HuH-7 (cell line): Measurements from ENCODE around the gene CCDC78.

Source experiments
- DNase-seq: peaks from one replicate; pipeline ENCODE4 v3.0.0; 2011; ENCODE audit warnings: low spot score

Gene CCDC78

DNA sequence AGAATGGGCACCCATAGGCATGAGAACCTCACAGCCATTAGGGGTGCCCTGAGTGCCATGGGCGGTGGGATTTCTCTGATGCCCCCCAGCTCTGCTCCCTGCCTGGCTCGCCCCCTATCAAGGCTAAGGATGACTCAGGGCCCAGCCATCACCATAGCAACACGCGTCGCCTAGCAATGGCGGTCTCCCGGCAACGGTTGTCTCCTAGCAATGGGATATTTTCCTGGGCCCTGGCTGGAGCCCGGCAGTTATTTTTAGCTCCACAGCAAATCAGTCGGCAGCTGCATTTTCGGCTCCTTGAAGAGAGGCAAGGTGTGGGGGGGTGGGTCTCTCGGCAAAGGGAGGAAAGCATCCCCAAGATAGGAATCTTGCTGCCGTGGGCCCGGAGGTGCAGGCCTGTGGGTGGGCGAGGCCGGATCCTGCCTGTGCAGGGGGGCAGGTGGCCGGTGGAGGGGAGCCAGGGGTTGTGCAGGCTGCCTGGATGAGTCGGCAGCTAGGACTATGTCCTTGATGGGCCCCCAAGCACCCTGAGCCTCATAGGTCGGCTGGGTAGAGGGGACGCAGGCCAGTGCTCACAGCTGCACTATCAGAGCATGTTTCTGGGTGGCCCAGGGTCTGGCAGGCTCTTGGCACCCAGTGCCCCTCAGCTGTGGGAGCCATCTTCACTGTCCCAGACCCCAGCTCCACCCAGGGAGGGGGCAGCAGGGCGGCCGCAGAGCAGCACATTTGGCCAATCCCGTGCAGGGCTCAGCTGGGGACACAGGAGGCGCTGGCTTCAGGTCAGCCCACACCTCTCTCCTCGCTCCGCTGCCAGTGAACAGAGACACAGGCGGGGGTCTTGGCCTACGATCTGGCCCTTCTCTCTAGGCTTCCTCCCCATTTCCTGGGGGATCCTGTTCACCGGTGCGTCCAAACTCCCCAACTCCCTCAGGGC, 16.4 kb downstream of the CCDC78 start:
- no peak for DNase-seq

GRCh38 chr16:708959-709358, 17.3 kb downstream of the CCDC78 start:
- no peak for DNase-seq

DNA sequence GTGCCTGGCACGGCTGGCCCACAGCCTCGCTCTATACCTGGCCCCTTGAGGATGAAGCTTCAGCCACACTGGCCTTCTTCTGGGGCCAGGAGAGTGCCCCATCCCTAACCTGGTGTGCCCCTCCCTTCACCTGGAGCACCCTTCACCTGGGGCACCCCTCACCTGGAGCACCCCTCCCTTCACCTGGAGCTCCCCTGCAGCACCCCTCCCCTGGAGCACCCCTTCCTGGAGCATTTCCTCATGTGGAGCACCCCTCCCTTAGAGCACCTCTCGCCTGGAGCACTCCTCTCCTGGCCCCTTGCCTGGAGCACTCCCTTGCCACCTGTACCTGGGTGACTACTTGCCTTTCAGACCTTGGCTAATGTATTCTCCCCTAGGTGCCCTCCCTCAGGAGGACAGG, 18.2 kb downstream of the CCDC78 start:
- DNase-seq, result no peak

DNA sequence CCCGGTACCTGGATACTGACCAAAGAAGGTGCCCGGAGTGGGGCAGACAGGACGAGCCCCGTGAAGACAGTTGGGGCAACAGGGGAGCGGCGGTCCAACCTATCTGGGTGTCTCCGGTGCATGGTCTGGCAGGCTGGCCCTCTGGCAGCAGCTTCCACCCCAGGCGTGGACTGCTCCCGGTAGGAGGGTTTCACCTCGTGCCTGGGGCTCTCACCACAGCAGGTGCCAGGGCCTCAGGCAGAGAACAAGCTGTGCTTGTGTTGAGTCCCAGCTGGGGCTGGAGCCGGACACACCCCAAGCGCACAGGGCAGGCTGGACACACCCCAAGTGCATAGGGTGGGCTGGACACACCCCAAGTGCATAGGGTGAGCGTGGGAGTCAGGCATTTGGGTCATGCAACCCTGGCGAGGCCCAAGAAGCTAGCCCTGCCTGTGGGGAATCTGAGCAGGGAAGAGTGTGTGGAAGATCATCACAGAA, 19.1 kb downstream of the CCDC78 start:
- no peak for DNase-seq

GRCh38 chr16:706189-707061, 19.8 kb downstream of the CCDC78 start:
- DNase-seq, result no peak

DNA sequence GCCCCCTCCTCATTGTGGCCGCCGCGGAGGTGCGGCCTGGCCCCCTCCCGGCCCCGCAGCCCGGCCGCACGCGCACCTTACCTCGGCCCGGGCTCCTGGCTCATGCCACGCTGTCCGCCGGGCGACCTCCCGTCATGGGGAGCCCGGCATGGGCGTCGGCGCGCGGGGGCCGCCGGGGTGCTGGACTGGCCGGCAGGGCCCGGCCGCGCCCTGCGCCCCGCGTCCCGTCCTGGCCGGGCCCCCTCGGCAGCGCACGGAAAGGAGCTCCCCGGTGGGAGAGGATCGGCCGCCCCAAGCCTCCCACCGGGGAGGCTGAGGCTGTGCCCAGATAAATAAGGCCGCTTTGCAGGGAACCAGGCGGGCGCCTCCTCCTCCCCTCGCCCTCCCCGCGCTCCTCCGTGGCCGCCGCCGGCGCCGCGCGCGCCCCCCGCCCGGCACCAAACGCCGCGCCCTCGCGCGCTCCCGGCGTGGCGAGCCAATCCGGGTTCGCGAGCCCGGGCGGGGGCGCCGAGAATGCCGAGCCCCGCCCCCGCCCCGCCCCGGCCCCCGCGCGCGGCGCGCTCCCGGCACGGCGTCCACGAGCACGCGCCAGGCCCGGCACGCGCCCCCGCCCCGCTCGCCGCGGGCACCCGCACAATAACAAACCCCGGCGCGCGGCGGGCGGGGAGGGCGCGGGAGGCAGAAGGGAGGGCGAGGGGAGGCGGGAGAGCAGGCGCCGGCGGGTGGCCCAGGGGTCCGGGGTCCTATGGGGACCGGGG, 20.6 kb downstream of the CCDC78 start, which contains the start of gene FBXL16:
TSS of gene FBXL16 (minus strand) at position 371 of the 758 bp plus-strand sequence. CDS start 8,396 bp downstream, outside the sequence.
- DNase-seq, result no peak

DNA sequence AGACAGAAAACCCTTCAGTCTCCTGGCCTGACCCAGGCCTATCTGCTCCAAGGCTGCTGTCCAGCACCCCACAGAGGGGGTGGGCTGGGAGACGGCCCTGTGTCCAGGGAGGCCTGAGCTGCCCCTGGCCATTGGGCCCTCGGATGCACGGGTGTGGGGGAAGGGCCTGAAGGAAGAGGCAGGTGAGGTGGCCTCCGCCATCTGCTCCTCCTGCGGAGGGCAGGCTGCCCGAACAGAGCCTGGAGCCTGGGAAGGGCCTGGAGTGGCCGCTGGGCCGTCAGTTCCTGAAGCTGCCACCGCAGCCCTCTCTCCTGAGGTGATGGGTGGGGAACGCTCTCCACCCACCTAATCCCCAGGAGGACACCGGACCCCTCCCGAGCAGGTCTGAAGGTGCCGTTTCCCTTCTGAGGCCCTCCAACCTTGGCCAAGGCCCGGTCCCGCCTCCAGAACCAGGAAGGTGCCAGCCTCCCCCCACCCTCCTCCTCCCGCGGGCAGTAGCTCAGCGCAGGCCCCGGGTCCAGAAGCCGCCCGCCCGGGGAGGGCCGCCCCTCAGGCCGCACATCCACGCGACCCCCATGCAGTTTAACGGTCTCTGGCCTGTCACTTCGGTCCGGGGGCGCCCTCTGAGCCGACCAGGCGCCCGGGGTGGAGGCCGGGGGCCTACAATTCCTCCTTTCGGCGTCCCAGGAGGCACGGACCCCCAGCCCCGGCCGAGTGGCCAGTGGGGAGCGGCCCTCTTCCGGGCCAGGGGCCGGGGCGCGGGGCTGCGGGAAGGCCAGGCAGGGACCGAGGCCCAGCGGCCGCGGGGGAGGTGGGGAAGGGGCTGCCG, 21.5 kb downstream of the CCDC78 start:
- no peak for DNase-seq

DNA sequence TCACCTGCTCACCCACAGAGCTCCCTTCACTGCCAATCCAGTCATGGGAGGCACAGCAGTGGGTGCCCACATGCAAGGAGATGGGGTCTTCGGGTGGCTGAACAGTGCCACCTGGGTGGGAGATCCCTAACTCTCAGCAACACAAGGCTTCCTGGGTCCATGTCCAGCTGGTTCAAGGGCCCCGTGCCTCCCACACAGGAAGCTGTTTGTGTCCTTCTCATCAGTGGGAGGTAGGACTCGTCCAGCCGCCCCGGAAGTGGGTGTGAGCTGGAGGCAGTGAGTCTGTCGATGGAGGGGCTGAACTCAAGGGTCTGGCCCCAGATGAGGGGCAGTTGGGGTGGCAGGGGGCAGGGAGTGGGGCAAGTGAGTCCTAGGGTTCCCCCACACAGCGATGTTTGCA, 22.2 kb downstream of the CCDC78 start:
- no peak for DNase-seq

DNA sequence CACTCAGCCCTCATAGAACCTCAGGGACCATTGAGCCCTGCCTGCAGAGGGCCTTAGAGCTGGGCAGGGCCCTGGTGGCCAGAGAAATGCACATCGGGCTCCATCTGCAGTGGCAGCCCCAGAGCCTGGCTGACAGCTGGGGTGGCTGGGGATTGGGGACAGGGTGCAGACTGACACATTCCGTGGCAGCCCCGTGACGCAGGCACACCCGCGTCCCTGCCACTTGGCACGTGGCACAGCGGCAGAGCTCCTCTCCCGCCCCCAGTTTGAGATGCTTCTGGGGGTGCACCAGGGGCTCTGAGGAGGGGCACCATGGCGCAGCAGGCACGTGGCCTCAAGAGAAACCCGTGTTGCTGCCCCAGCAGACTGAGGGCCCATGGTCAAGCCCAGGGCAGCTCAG, 22.8 kb downstream of the CCDC78 start:
- DNase-seq, result no peak

GRCh38 chr16:702341-702740, 23.9 kb downstream of the CCDC78 start:
- DNase-seq, result no peak

GRCh38 chr16:700684-701584, 25.3 kb downstream of the CCDC78 start:
- no peak for DNase-seq

DNA sequence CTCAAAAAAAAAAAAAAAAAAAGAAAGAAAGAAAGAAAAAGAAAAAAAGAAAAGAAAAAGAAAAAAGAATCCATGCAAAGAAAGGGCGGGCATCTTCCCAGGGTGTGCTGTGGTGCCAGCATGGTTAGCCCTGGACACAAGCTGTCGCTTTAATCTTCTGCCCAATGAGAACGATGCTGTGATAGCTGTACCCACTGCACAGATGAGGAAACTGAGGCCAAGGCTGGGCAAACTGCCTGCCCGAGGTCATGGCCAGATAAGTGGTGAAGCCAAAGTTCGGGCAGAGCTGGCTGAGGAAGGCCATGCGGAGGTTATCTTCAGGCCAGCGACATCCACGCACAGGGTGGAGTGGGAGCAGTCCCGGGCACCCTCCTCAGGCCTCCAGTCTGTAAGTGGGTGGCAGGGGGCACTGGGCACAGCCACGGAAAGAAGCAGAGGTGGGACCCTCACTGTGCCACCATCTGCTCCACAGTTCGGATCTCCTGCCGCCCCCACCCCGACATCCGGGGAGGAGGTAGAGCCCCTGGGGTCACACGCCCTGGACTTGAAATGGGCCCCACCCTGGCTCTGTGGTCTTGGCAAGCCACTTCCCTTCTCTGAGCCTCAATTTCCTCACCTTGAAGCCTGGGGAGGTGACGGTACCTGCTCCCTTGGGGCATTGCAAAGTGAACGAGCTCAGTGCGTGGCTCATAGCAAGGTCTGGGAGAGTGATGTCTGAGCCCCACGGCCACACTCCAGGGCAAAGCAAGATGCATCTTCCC, 27.2 kb downstream of the CCDC78 start:
- DNase-seq, result no peak

GRCh38 chr16:695355-696089, 30.7 kb downstream of the CCDC78 start:
- DNase-seq, result no peak

GRCh38 chr16:694863-695354, 31.3 kb downstream of the CCDC78 start:
- no peak for DNase-seq

DNA sequence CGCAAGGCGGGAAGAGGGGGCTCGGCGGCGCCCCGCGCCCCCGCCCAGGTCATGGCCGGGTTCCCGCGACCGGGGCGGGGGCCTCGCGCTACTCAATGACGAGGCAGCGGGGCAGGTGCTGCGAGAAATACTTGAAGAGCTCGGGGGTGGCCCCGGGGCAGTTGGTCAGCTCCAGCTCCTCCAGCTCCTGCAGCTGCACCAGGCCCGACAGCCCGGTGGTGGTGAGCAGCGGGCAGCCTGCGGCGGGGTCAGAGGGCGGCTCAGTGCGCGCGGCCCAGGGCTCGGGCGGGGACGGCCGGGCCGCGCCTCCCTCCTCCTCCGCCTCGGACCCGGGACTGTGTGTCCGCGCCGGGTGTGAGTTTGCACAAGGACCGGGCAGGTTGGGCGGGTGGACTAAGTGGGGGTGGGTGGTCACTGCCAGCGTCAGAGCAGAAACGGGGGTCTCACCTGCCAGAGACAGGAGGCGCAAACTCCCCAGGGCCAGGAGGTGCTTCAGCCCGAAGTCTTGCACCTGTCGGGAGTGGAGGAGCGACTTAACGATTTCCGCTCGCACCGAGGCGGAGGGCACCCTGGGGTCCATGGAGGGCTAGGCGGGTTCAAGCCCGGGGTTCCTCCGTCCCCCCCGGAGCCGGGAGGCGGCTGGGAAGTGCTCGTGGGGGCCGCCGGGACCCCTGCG, 31.9 kb downstream of the CCDC78 start:
- no peak for DNase-seq

- DNase-seq, result no peak
Measured at GRCh38 chr16:693766-694165, 32.5 kb downstream of the CCDC78 start.

DNA sequence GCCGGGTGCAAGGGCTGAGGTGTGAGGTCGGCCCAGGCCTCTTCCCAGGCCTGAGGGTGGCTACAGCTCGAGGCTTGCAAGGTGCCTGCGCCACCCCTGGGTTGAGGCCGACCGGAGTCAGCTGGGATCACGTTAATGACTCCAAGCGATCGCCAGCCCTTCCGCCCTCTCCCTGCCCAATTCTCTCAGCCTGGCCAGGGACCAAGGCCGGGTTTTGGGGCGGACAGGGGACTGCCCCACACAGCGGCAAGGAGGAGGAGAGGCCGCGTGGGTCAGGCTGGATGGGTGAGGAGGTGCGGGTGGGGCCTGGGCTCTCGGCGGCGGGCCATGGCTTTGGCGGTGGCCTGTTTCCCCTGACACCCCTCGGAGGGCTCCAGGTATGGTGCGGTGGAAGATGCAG, 32.9 kb downstream of the CCDC78 start:
- no peak for DNase-seq
